ENCODE measurements around the gene ANLN. TPM values are rescaled to one million over a fixed set of nuclear protein-coding genes. Genes with fewer than 3 reads are reported as not detected.

ANLN gene
- polyA plus RNA-seq, 4 donors, result 1.1 to 13.8 (median 8.0) TPM

Other genes starting within 250 kb of the ANLN start
- gene EEPD1, start 236.6 kb upstream of the ANLN start, polyA plus RNA-seq, result 100 to 1,000 TPM in 2 of 4 donors, 10 to 100 TPM in 1, 1 to 10 TPM in 1; 6.9 to 175 (median 86.3) TPM